H1 (cell line): ENCODE data around the gene CRTC1. TPM values are rescaled to one million over a fixed set of nuclear protein-coding genes. Genes with fewer than 3 reads are reported as not detected.

ENCODE experiments used
- CTCF ChIA-PET: fragments of 300-600 bp; sonication (Branson Sonifier 250); formaldehyde crosslinking; loops from one replicate; lab custom pipeline; 2021; ENCODE audit not compliant: partially characterized antibody; lab: Charles Lee
- POLR2A ChIA-PET: fragments of 300-600 bp; sonication (Branson Sonifier 250); formaldehyde crosslinking; loops from one replicate; lab custom pipeline; 2021; ENCODE audit warnings: inconsistent platforms; ENCODE audit not compliant: partially characterized antibody; lab: Charles Lee
- DNase-seq, 2 experiments: peaks; one replicate each; pipeline versions ENCODE4 v3.0.0 to v3.0.0-alpha.2; 2010 to 2022; ENCODE audit warnings: low spot score in 2 of 2, low read depth in 1 of 2, mixed read lengths in 1 of 2
- FAIRE-seq: peaks from 2 replicates; lab custom pipeline; 2011; peaks lifted over from hg19 to GRCh38; lab: Jason Lieb, UNC
- H2AFZ ChIP-seq: 2 replicates; pipeline ENCODE4 v1.8.1; 2012; ENCODE audit warnings: low read length, inconsistent platforms
- H2AK5ac ChIP-seq: 2 replicates; pipeline ENCODE4 v1.6.1; 2013; ENCODE audit warnings: low read depth, low read length
- H2BK120ac ChIP-seq: replicated peaks from 2 replicates; pipeline ENCODE3; 2013; ENCODE audit warnings: low read depth, low read length, inconsistent platforms
- H2BK12ac ChIP-seq: 2 replicates; pipeline ENCODE4 v1.6.1; 2013; ENCODE audit warnings: low read depth, low read length
- H2BK15ac ChIP-seq: 2 replicates; pipeline ENCODE4 v1.6.1; 2013; ENCODE audit warnings: low read length
- H2BK20ac ChIP-seq: 2 replicates; pipeline ENCODE4 v1.6.1; 2013; ENCODE audit warnings: low read length
- H2BK5ac ChIP-seq: 2 replicates; pipeline ENCODE4 v1.6.1; 2013; ENCODE audit warnings: low read depth, low read length
- H3K14ac ChIP-seq: 2 replicates; pipeline ENCODE4 v1.6.1; 2013; ENCODE audit warnings: inconsistent platforms; ENCODE audit not compliant: insufficient read length
- H3K18ac ChIP-seq: 2 replicates; pipeline ENCODE4 v1.6.1; 2013; ENCODE audit warnings: low read length; ENCODE audit errors: extremely low read depth
- H3K23ac ChIP-seq: 2 replicates; pipeline ENCODE4 v1.6.1; 2013; ENCODE audit warnings: inconsistent platforms; ENCODE audit not compliant: insufficient read length
- H3K23me2 ChIP-seq: 2 replicates; pipeline ENCODE4 v1.6.1; 2013; ENCODE audit warnings: low read depth, low read length
- H3K27ac ChIP-seq: 2 replicates; pipeline ENCODE4 v1.6.1; 2011; ENCODE audit warnings: low read depth, low read length, inconsistent platforms
- H3K27me3 ChIP-seq, 4 experiments: replicated peaks in 1 of 4; 1 replicate in 1 of 4; 2 replicates in 3 of 4; pipeline versions ENCODE4 v1.6.1 to v1.8.1; 2011 to 2013; ENCODE audit warnings: low read length in 3 of 4, mild to moderate bottlenecking in 3 of 4, inconsistent platforms in 2 of 4, mixed read lengths in 2 of 4, moderate library complexity in 1 of 4; ENCODE audit not compliant: control insufficient read depth in 3 of 4, insufficient read depth in 3 of 4; ENCODE audit errors: extremely low read depth in 1 of 4
- H3K36me3 ChIP-seq, 4 experiments: 2 replicates each; pipeline versions ENCODE4 v1.6.1 to v1.8.1; 2011 to 2013; ENCODE audit warnings: mild to moderate bottlenecking in 4 of 4, low read length in 3 of 4, moderate library complexity in 2 of 4, control low read depth in 1 of 4, inconsistent platforms in 1 of 4; ENCODE audit not compliant: insufficient read depth in 4 of 4, control insufficient read depth in 2 of 4
- H3K4ac ChIP-seq: replicated peaks from 2 replicates; pipeline ENCODE3; 2013; ENCODE audit warnings: low read length, low read depth, mixed read lengths, inconsistent platforms; ENCODE audit not compliant: insufficient read length
- H3K4me1 ChIP-seq, 4 experiments: replicated peaks in 1 of 4; 1 replicate in 1 of 4; 2 replicates in 3 of 4; pipeline versions ENCODE4 v1.6.1 to v1.8.1; 2011 to 2013; ENCODE audit warnings: low read length in 3 of 4, inconsistent platforms in 2 of 4, mixed read lengths in 1 of 4; ENCODE audit not compliant: insufficient read depth in 4 of 4, control insufficient read depth in 3 of 4
- H3K4me2 ChIP-seq, 2 experiments: 2 replicates each; pipeline versions ENCODE4 v1.6.1 to v1.8.1; 2011 to 2013; ENCODE audit warnings: low read depth in 2 of 2, low read length in 2 of 2, control low read depth in 1 of 2, inconsistent platforms in 1 of 2, mild to moderate bottlenecking in 1 of 2; ENCODE audit not compliant: insufficient read depth in 1 of 2
- H3K4me3 ChIP-seq, 4 experiments: fragments of 200-600, 300-600 bp in 1 of 4; sonication (generic), shearing (Covaris generic), sonication (Bioruptor Twin) in 1 of 4; 2 replicates each; pipeline versions ENCODE4 v1.5.1 to v1.8.1; 2011 to 2016; ENCODE audit warnings: low read length in 4 of 4, low read depth in 3 of 4, control low read depth in 2 of 4, inconsistent platforms in 2 of 4, mild to moderate bottlenecking in 2 of 4, mixed read lengths in 1 of 4, moderate library complexity in 1 of 4; ENCODE audit not compliant: insufficient read depth in 2 of 4; ENCODE audit errors: extremely low read depth in 1 of 4
- H3K56ac ChIP-seq: replicated peaks from 2 replicates; pipeline ENCODE3; 2013; ENCODE audit warnings: low read depth, mild to moderate bottlenecking, mixed read lengths, low read length, inconsistent platforms; ENCODE audit not compliant: insufficient read length
- H3K79me1 ChIP-seq: 2 replicates; pipeline ENCODE4 v1.6.1; 2013; ENCODE audit warnings: low read depth, low read length, control low read depth
- H3K79me2 ChIP-seq, 2 experiments: 2 replicates each; pipeline versions ENCODE4 v1.6.1 to v1.8.1; 2012 to 2013; ENCODE audit warnings: low read length in 2 of 2, mild to moderate bottlenecking in 2 of 2, inconsistent platforms in 1 of 2; ENCODE audit not compliant: insufficient read depth in 2 of 2, control insufficient read depth in 1 of 2
- H3K9ac ChIP-seq, 4 experiments: replicated peaks in 1 of 4; 1 replicate in 1 of 4; 2 replicates in 3 of 4; pipeline versions ENCODE4 v1.6.1 to v1.8.1; 2011 to 2013; ENCODE audit warnings: low read depth in 3 of 4, low read length in 3 of 4, control low read depth in 2 of 4, mild to moderate bottlenecking in 2 of 4, moderate library complexity in 2 of 4, inconsistent platforms in 1 of 4; ENCODE audit errors: extremely low read depth in 1 of 4
- H3K9me3 ChIP-seq, 2 experiments: 2 replicates each; pipeline versions ENCODE4 v1.6.1 to v1.8.1; 2012 to 2013; ENCODE audit warnings: mild to moderate bottlenecking in 2 of 2, moderate library complexity in 2 of 2, control low read depth in 1 of 2, inconsistent platforms in 1 of 2, low read depth in 1 of 2, low read length in 1 of 2, mixed read lengths in 1 of 2; ENCODE audit not compliant: insufficient read depth in 2 of 2
- H4K20me1 ChIP-seq, 2 experiments: replicated peaks in 1 of 2; 2 replicates each; pipeline versions ENCODE3 to v1.8.1; 2011 to 2013; ENCODE audit warnings: inconsistent platforms in 2 of 2, low read length in 2 of 2, mild to moderate bottlenecking in 1 of 2; ENCODE audit not compliant: insufficient read depth in 2 of 2, control insufficient read depth in 1 of 2
- H4K5ac ChIP-seq: 2 replicates; pipeline ENCODE4 v1.6.1; 2013; ENCODE audit warnings: low read length, low read depth, mixed read lengths, inconsistent platforms; ENCODE audit not compliant: insufficient read length
- H4K8ac ChIP-seq: 2 replicates; pipeline ENCODE4 v1.8.0; 2013; ENCODE audit warnings: mild to moderate bottlenecking, moderate library complexity, low read length, inconsistent platforms; ENCODE audit not compliant: insufficient read depth; ENCODE audit errors: extremely low read depth
- H4K91ac ChIP-seq: replicated peaks from 2 replicates; pipeline ENCODE3; 2013; ENCODE audit warnings: low read length, mixed read lengths, inconsistent platforms; ENCODE audit not compliant: insufficient read length
- ASH2L ChIP-seq: fragments of 200-600, 300-600 bp; sonication (generic); IDR thresholded peaks from one replicate; pipeline ENCODE4 v1.7.1; 2017; ENCODE audit warnings: low read length
- BACH1 ChIP-seq: IDR thresholded peaks from 2 replicates; pipeline ENCODE4 v1.6.1; 2012; ENCODE audit warnings: low read length, improper control_type of control experiment
- CHD1 ChIP-seq: IDR thresholded peaks from 2 replicates; pipeline ENCODE4 v1.6.1; 2012; ENCODE audit warnings: low read depth, low read length, improper control_type of control experiment
- FOSL1 ChIP-seq: IDR thresholded peaks from 2 replicates; pipeline ENCODE4 v1.6.1; 2011; ENCODE audit warnings: mild to moderate bottlenecking, low read depth, low read length, moderate library complexity; ENCODE audit not compliant: insufficient read depth
- GABPA ChIP-seq: IDR thresholded peaks from 2 replicates; pipeline ENCODE4 v1.6.1; 2011; ENCODE audit warnings: mild to moderate bottlenecking, low read length, moderate library complexity, borderline replicate concordance; ENCODE audit not compliant: insufficient read depth
- JUND ChIP-seq: IDR thresholded peaks from 2 replicates; pipeline ENCODE4 v1.6.1; 2011; ENCODE audit warnings: mild to moderate bottlenecking, improper control_type of control experiment, low read length
- KDM5A ChIP-seq: fragments of 200-600 bp; IDR thresholded peaks from 2 replicates; pipeline ENCODE4 v1.7.1; 2012; ENCODE audit warnings: mild to moderate bottlenecking, low read length, inconsistent platforms, mixed read lengths
- MAFK ChIP-seq: IDR thresholded peaks from 2 replicates; pipeline ENCODE4 v1.6.1; 2012; ENCODE audit warnings: low read depth, mild to moderate bottlenecking, improper control_type of control experiment, low read length
- POLR2A ChIP-seq, 2 experiments: IDR thresholded peaks; 1 replicate in 1 of 2; 2 replicates in 1 of 2; pipeline ENCODE4 v1.6.1; 2011; ENCODE audit warnings: low read depth in 2 of 2, low read length in 2 of 2, mild to moderate bottlenecking in 2 of 2; ENCODE audit errors: control extremely low read depth in 1 of 2
- POU5F1 ChIP-seq: IDR thresholded peaks from 2 replicates; pipeline ENCODE4 v1.6.1; 2011; ENCODE audit warnings: low read depth, mild to moderate bottlenecking, low read length, moderate library complexity
- SP1 ChIP-seq: IDR thresholded peaks from 2 replicates; pipeline ENCODE4 v1.6.1; 2011; ENCODE audit warnings: low read depth, low read length
- SP4 ChIP-seq: IDR thresholded peaks from 2 replicates; pipeline ENCODE4 v1.6.1; 2012; ENCODE audit warnings: low read length, inconsistent platforms
- SRF ChIP-seq: IDR thresholded peaks from 2 replicates; pipeline ENCODE4 v1.6.1; 2011; ENCODE audit warnings: mild to moderate bottlenecking, low read depth, low read length, moderate library complexity
- TAF1 ChIP-seq: IDR thresholded peaks from 2 replicates; pipeline ENCODE4 v1.6.1; 2011; ENCODE audit warnings: mild to moderate bottlenecking, low read depth, low read length
- TCF12 ChIP-seq: IDR thresholded peaks from 2 replicates; pipeline ENCODE4 v1.6.1; 2011; ENCODE audit warnings: low read depth, mild to moderate bottlenecking, low read length
- ZNF274 ChIP-seq: IDR thresholded peaks from 2 replicates; pipeline ENCODE4 v1.7.0; 2012; ENCODE audit warnings: low read length, borderline replicate concordance; ENCODE audit errors: extremely low read depth
- WGBS, 2 experiments: shearing (Covaris generic) in 1 of 2; methylation state at CpG; one replicate each; pipeline versions ENCODE4 v1.1.6 to v1.1.7; 2013 to 2015; ENCODE audit warnings: low lambda C conversion rate in 2 of 2, mixed read lengths in 2 of 2, inconsistent platforms in 1 of 2, low coverage in 1 of 2, missing lambda C conversion rate in 1 of 2; ENCODE audit not compliant: insufficient replicate concordance in 2 of 2, insufficient coverage in 1 of 2, insufficient read length in 1 of 2; ENCODE audit errors: extremely low coverage in 1 of 2, missing lambda C conversion rate in 1 of 2; 5-methylcytosine and 5-hydroxymethylcytosine counted together
- polyA plus RNA-seq, 7 experiments: library from polyadenylated mRNA; depleted of rRNA in 3 of 7; stranded (reverse) in 5 of 7; unstranded in 2 of 7; fragments of >200 nt in 5 of 7; fragments of 200-250 nt in 2 of 7; gene quantifications; 1 replicate in 5 of 7; 2 replicates in 1 of 7; 4 replicates in 1 of 7; pipeline versions ENCODE4 v1.2.1 to v1.2.3, GENCODE V29; 2011 to 2013; ENCODE audit warnings: missing spikeins in 2 of 7, mixed read lengths in 2 of 7
- total RNA-seq: library from RNA; stranded (reverse); fragmentation: NEBNext Ultra II Directional; extraction: Animal tissue kit (Norgen Biotek cat#: 25700); gene quantifications from 2 replicates; pipeline ENCODE4 v1.2.1, GENCODE V29; 2021

Gene CRTC1
- total and polyA plus RNA-seq, 2 of the 8 experiments (the other 6 are each of a cell fraction or from before 2014, with no cell fraction given), result 2.9 to 8.5 TPM

DNA sequence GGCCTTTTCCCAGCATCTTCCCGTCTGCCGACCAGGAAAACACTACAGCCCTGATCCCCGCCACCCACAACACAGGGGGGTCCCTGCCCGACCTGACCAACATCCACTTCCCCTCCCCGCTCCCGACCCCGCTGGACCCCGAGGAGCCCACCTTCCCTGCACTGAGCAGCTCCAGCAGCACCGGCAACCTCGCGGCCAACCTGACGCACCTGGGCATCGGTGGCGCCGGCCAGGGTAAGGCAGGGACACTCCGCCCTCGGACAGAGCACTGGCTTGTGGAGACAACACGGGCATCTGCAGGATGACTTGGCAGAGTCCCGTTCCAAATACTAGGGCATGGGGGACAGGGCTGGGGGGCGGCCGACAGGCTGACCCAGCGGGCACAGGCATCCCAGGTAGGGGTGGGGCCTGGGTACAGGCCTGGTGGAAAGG is 76.5 kb downstream of the CRTC1 start:
- no peak overlapping the region for H2BK120ac ChIP-seq
- no peak for TF ChIP-seq SP1
- TF ChIP-seq FOSL1, result no peak
- TF ChIP-seq CHD1, result no peak
- TF ChIP-seq POLR2A (IDR thresholded peaks at IDR 0.05; ENCODE audit: control extremely low read depth in 1 of 2, low read depth in 2 of 2, low read length in 2 of 2), result no peak
- no peak for TF ChIP-seq POU5F1
- no peak for TF ChIP-seq SP4
- no peak for TF ChIP-seq GABPA
- no peak for TF ChIP-seq JUND
- TF ChIP-seq KDM5A, result no peak
- TF ChIP-seq ZNF274, result no peak
- TF ChIP-seq BACH1, result no peak
- TF ChIP-seq ASH2L, result no peak
- no peak for TF ChIP-seq SRF
- TF ChIP-seq TCF12, result no peak
- TF ChIP-seq TAF1, result no peak
- TF ChIP-seq MAFK, result no peak
- ChIA-PET CTCF (interaction anchor here (1.9 to 2.7 kb wide), 2 partner anchors 88 to 96 kb away, joined by 3 to 12 read pairs; no protein-coding TSS in a partner anchor), POLR2A (interaction anchor here (1.1 to 5.5 kb wide), 3 partner anchors 10 to 14 kb away, joined by 3 to 35 read pairs (median 3); no protein-coding TSS in a partner anchor)
- no peak overlapping the region; the same call in 1 of the 2 replicates for H4K8ac ChIP-seq
- H4K91ac ChIP-seq, result no peak overlapping the region
- H3K9me3 ChIP-seq, result no peaks in the 10 kb centered on the region
- H3K4me1 ChIP-seq, result peaks cover 0 to 4% (median 1%) of the 10 kb centered on the region in 4 experiments; a peak in 3 of 7 replicates
- no peak overlapping the region for H3K18ac ChIP-seq
- H2BK20ac ChIP-seq, result no peak overlapping the region
- no peak overlapping the region for H3K23ac ChIP-seq
- no peak for DNase-seq
- no peaks in the 10 kb centered on the region for H3K79me2 ChIP-seq
- peaks cover 0 to 22% (median 18%) of the 10 kb centered on the region in 4 experiments; a peak in 4 of 7 replicates for H3K27me3 ChIP-seq
- H2BK15ac ChIP-seq, result no peak overlapping the region
- H3K14ac ChIP-seq, result no peak overlapping the region
- no peaks in the 10 kb centered on the region for H3K79me1 ChIP-seq
- no peaks in the 10 kb centered on the region for H3K23me2 ChIP-seq
- H3K4me2 ChIP-seq, result no peak overlapping the region
- no peak overlapping the region for H2AK5ac ChIP-seq
- no peak for FAIRE-seq
- H2BK12ac ChIP-seq, result no peak overlapping the region
- no peak overlapping the region for H3K4ac ChIP-seq
- no peak overlapping the region for H2BK5ac ChIP-seq
- 88% methylated on average over 17 of the region's 22 CpGs; no CpG with 5 or more reads in 1 of the 2 experiments for WGBS, 2 experiments
- no peak overlapping the region for H2AFZ ChIP-seq
- no peak overlapping the region for H3K56ac ChIP-seq
- H3K9ac ChIP-seq, result no peak overlapping the region
- H3K27ac ChIP-seq, result no peak overlapping the region
- H3K4me3 ChIP-seq, result no peak overlapping the region
- no peaks in the 10 kb centered on the region for H3K36me3 ChIP-seq
- H4K5ac ChIP-seq, result no peak overlapping the region
- peaks cover 3 to 16% of the 10 kb centered on the region in 2 experiments for H4K20me1 ChIP-seq
